Stimulated activated CD4-positive, alpha-beta T cell treated with anti-CD3 and anti-CD28 coated beads, Interleukin-4, amount 100 ng/mL, for 1 hour (primary cell): ENCODE measurements around the gene ERMAP.

Source experiments
- DNase-seq: peaks from one replicate; pipeline ENCODE4 v3.0.0-alpha.2; 2020

The ERMAP gene

DNA sequence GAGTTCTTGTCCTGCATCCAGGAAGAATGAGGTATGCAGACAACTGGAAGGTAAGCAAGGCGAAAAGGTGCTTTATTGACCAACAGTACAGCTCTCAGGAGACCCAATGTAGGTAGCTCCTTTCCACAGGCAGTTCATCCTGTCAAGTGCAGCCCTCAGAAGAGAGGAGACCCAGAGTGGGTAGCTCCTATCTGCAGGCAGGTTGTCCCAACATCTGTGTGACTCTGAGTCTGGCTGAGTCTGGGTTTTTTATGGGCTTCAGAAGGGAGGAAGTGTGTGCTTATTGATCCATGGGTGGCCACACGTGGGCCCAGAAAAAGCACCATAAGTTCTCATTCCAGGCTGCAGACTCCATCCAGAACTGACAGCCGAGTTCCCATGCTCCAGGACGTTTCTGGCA is 63.5 kb downstream of the ERMAP start:
- no peak for DNase-seq

DNA sequence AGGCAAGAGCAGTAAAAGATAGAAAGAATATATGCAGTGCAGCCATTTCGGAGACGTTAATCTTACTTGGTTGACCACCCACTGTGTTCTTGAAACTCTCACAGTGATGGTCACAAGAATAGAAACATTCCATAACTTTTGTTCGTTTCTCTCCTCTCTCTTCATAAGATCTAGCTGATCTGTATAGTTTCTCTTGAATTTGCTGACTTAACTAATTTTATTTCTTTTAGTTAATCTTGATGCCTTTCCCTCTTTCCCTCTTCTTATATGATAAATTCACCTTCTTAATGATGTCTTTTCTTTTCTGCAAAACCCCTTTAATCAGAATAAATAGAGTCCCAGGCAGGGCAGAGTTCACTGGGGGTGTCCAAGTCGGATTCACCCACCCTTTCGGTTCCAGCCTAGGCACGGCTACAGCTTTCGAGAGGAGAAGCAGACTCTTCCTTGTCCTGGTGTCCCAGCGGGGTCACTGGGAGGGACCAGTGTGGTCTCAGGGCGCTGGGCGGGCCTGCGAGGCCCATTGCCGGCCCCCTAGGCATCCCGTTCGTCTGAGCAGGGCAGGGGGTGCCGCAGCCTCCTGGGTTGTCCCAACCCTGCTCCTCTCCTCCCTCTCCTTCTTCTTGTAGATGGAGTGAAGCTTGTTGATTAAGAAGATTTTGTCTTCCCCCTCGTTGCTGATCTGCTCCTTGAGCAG is 69.3 kb downstream of the ERMAP start:
- no peak for DNase-seq

DNA sequence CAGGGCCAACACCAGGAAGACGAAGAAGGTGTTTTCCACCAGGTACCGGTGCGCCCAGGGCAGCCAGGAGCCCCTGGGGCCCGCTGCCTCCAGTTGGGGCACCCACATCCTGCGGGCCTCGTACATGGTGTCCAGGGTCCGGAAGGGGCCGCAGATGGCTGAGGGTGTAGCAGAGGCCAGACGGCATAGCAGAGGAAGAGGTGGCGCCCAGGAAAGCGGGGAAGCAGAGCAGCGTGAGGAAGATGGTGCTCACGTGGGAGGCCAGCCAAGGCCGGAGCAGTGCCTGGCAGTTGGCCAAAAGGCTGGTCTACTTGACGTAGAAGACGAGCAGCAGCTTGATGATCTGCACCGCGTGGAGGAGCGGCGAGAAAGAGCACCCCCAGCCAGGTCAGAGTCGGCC is 69.9 kb downstream of the ERMAP start:
- no peak for DNase-seq

DNA sequence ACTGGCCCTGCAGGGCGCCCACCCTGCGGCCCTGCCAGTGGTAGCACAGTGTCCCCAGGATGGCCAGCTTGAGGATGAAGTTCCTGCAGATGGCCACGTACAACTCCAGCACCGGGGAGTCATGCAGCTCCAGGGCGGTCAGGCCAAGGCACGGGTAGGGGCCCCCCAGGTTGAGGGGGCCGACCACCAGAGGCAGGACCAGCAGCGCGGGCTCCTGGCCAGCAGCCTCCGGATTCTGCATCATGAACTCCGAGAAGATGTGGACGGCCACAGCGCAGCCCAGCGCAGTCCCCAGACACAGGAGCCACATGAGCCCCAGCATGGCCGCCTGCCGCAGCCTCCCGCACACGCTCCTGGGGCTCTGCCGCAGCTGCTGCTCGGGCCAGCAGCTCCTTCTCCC is 70.4 kb downstream of the ERMAP start:
- DNase-seq, result no peak

DNA sequence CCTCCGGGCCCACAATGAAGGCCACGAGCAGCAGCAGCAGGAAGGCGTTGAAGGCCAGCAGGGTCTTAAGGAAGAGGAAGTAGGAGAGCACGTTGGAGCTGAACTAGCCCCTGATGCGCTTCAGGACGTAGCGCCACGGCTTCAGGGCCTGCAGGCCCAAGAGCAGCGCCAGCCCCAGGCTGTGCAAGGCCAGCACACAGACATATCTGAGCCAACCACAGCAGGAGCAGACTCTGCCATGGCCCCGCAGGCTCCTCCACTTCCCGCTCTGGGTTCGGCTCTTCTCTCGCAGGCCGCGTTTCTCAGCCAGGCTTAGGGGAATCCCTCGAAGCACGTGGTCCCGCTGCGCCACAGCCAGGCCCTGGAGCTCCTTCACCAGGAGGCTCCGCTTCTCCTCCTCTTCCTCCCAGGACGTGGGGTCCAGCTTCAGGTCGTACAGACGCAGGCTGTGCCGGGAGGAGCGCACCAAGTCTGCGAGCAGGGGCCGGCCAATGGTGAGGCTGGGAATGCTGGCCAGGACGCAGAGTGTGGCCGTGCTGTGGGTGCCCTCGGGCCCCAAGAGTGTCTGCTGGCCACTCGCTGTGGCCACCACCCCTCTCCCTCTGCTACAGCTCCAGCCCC is 71.2 kb downstream of the ERMAP start:
- no peak for DNase-seq

DNA sequence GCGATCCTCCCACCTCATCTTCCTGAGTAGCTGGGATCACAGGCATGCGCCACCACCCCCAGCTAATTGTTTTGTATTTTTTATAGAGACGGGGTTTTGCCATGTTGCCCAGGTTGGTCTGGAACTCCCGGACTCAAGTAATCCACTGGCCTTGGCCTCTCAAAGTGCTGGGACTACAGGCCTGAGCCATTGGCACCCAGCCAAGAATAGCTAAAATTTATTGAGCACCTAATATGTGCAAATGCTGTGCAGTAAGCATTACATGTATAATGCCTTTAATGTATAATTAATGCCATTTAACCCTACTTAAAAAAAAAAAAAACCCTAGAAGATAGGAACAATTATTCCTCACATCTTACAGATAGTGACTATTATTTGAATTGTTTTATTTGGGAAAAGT is 72.3 kb downstream of the ERMAP start:
- DNase-seq, result no peak

DNA sequence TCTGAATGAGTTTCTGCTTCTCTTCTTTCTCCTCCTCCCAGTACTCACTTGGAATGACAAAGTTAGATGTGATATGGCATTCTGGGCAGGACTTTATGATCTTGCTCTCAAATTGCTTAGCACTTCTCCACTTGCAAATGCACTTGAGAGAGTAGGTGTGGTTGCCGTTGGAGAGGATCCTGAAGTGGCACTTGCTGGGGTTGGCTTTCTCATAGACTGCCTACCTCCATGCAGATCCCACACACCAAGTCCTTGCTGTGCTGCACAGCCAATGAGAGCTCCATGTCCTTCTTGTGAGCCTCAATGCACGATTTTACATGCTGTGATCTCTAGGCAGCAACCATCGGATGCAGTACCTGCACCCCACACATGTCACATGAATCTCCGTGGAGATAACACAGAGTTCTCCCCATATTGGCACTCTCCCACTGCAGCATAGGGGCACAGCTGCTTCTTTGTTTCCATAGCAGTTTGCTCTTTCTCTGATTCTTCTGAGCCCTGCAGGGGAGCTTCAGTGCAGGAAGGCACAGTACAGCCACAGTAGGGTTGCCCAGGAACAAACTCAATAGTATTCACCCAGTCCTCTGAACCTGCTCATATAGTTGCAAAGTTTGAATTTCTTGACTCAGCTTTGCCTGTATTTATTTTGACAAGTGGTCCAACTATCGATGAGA is 74.7 kb downstream of the ERMAP start:
- DNase-seq, result no peak
